ENCODE data around the gene DNAJB13. TPM values are rescaled to one million over a fixed set of nuclear protein-coding genes. Genes with fewer than 3 reads are reported as not detected.

Gene DNAJB13
- total RNA-seq, 4 donors from 2014 or later: not detected

DNA sequence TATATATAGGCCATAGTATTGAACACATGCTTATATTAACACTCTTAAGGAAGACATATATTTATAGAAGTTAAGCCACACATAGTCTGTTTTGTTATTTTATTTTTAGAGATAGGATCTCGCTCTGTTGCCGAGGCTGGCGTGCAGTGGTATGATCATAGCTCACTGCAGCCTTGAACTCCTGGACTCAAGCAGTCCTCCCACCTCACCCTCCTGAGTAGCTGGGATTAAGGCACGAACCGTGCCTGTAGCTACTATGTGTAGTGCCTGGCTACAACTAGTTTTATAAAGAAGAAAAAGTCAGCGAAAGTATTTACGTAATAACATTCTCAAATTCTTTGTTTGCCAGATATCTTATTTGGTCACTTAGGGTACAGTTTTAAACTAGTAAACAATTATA lies 37.4 kb downstream of the DNAJB13 start:
- no peak for ATAC-seq

DNA sequence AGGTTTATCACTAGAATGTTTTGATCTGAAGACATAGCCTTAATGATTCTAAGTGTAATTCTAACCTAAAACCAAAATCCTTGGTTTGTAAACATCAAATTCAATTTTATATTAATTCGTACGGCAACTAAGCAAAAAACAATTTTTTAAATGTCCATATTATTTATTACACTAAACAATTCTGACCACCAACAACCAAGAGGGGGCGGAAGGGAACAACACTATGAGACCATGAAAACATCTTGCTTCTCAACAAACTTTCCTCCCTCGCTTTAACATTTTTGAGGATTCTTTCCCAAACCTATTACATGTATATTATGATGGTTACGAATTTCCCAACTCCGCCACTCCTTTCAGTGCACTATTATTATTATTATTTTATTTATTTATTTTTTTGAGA lies 38.3 kb downstream of the DNAJB13 start:
- no peak overlapping the region for H3K27ac ChIP-seq
- H3K27me3 ChIP-seq: no peaks in the 10 kb centered on the region
- H3K9me3 ChIP-seq: no peaks in the 10 kb centered on the region
- WGBS, 2 donors (ENCODE audit: low coverage in 1 of 2): 89 to 97% methylated on average over 5 to 6 of the region's 6 CpGs
- TF ChIP-seq EP300 (IDR thresholded peaks at IDR 0.05): no peak
- TF ChIP-seq, protein P1, sequence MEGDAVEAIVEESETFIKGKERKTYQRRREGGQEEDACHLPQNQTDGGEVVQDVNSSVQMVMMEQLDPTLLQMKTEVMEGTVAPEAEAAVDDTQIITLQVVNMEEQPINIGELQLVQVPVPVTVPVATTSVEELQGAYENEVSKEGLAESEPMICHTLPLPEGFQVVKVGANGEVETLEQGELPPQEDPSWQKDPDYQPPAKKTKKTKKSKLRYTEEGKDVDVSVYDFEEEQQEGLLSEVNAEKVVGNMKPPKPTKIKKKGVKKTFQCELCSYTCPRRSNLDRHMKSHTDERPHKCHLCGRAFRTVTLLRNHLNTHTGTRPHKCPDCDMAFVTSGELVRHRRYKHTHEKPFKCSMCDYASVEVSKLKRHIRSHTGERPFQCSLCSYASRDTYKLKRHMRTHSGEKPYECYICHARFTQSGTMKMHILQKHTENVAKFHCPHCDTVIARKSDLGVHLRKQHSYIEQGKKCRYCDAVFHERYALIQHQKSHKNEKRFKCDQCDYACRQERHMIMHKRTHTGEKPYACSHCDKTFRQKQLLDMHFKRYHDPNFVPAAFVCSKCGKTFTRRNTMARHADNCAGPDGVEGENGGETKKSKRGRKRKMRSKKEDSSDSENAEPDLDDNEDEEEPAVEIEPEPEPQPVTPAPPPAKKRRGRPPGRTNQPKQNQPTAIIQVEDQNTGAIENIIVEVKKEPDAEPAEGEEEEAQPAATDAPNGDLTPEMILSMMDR (IDR thresholded peaks at IDR 0.05): no peak
- no peak for TF ChIP-seq POLR2A (IDR thresholded peaks at IDR 0.05)
- ATAC-seq: no peak
- H3K4me1 ChIP-seq: no peaks in the 10 kb centered on the region
- no peaks in the 10 kb centered on the region for H3K36me3 ChIP-seq
- H3K4me3 ChIP-seq: no peak overlapping the region

More for the DNA sequence above, 37.4 kb downstream of the DNAJB13 start:
- TF ChIP-seq, protein P1 (IDR thresholded peaks at IDR 0.05): no peak
- TF ChIP-seq POLR2AphosphoS5 (IDR thresholded peaks at IDR 0.05) (no peak), EP300 (IDR thresholded peaks at IDR 0.05) (no peak), POLR2A (IDR thresholded peaks at IDR 0.05) (no peak)
- H3K27me3 ChIP-seq: no peaks in the 10 kb centered on the region
- no peaks in the 10 kb centered on the region for H3K9me3 ChIP-seq
- H3K36me3 ChIP-seq: no peaks in the 10 kb centered on the region
- H3K4me3 ChIP-seq: no peak overlapping the region
- no peak overlapping the region for H3K27ac ChIP-seq
- WGBS, 2 donors (ENCODE audit: low coverage in 1 of 2): 88 to 92% methylated on average over 4 to 7 of the region's 7 CpGs
- H3K4me1 ChIP-seq: peaks cover 0 to 9% (median 0%) of the 10 kb centered on the region in 3 donors

DNA sequence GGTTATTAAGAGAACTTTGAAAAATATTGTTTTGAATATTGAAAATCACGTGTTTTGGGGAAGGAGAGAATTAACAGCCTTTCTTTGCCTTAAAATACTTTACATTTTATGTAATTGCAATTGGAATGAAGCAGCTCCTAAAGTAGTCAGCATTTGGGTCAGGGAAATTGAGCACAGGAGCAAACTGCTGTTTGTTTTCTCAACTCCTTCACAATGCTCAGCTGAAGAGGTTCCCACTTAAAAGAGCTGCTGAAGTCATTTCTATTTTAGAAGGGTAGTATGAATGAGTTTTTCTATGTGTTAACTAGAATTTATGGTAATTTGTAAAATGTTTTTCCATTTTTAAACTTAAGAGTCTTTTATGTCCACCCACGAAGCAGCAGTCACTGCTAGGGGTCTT lies 39.9 kb downstream of the DNAJB13 start:
- H3K27me3 ChIP-seq: no peaks in the 10 kb centered on the region
- no peak for ATAC-seq
- WGBS, 2 donors (ENCODE audit: low coverage in 1 of 2): 63 to 83% methylated on average over 2 of the region's 2 CpGs

DNA sequence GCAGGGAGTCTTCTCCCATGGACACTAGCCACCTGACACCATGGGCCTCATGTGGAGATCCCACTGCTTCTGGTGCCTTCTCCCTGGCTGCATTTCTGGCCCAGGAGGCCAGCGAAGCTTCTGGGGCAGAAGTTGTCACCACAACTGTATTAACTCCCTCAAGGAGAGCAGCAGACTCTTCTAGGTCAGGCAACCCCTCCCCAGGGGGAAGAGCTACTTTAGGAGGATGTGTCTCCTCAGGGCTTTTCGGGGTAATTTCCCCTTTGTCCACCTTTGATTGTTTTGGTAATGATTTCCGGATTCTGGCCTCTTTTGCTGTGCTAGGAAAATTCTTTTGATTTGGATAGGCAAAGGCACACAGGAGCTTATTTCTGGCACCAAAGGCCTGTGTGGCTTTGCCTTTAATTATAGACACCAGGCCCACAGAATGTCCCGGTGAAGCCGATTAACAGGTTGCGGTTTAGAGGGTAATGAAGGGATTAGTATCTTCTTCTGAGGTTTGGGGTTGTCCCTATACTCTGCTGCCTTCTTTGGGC lies 40.7 kb downstream of the DNAJB13 start:
- no peak for ATAC-seq
- H3K4me3 ChIP-seq: no peak overlapping the region
- no peaks in the 10 kb centered on the region for H3K4me1 ChIP-seq
- TF ChIP-seq POLR2A (IDR thresholded peaks at IDR 0.05): no peak
- TF ChIP-seq, protein P1 (IDR thresholded peaks at IDR 0.05): no peak
- no peak for TF ChIP-seq POLR2AphosphoS5 (IDR thresholded peaks at IDR 0.05)
- no peak for TF ChIP-seq EP300 (IDR thresholded peaks at IDR 0.05)
- H3K27me3 ChIP-seq: no peaks in the 10 kb centered on the region
- H3K27ac ChIP-seq: no peak overlapping the region
- H3K9me3 ChIP-seq: no peaks in the 10 kb centered on the region
- H3K36me3 ChIP-seq: no peaks in the 10 kb centered on the region
- 93 to 100% methylated on average over 1 to 3 of the region's 6 CpGs for WGBS, 2 donors (ENCODE audit: low coverage in 1 of 2)

More for the DNA sequence above, 39.9 kb downstream of the DNAJB13 start:
- Histone ChIP-seq H3K9me3 (no peaks in the 10 kb centered on the region), H3K27ac (no peak overlapping the region), H3K4me1 (no peaks in the 10 kb centered on the region), H3K4me3 (no peak overlapping the region), H3K36me3 (no peaks in the 10 kb centered on the region)
- TF ChIP-seq EP300 (IDR thresholded peaks at IDR 0.05) (no peak), POLR2AphosphoS5 (IDR thresholded peaks at IDR 0.05) (no peak), POLR2A (IDR thresholded peaks at IDR 0.05) (no peak)
- TF ChIP-seq, protein P1 (IDR thresholded peaks at IDR 0.05): no peak

DNA sequence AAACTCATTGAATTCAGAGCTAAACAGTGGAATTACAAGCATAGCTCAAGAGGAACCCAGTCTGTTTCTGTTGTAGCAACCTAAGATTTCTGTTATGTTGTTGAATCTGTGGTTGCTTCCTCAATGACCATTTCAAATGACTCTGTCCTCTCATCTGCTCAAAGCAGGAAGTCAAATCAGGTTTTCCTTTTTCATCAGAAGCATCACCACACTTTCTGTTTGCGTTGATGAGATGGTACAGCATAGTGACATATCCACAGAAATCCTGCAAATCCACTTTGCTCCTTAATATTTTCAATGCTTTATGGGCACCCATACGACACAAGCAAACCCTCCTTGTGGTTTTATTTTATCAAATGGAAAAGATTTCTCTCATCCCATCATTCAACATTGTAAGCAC lies 44.4 kb downstream of the DNAJB13 start:
- ATAC-seq: peak; percentile 50
- Histone ChIP-seq H3K9me3 (no peaks in the 10 kb centered on the region), H3K27me3 (no peaks in the 10 kb centered on the region), H3K27ac (no peak overlapping the region), H3K4me1 (no peaks in the 10 kb centered on the region), H3K4me3 (no peak overlapping the region), H3K36me3 (peaks cover 0 to 5% of the 10 kb centered on the region in 2 donors)
- 76 to 90% methylated on average over 2 of the region's 2 CpGs for WGBS, 2 donors (ENCODE audit: low coverage in 1 of 2)
- TF ChIP-seq EP300 (IDR thresholded peaks at IDR 0.05): no peak
- TF ChIP-seq POLR2A (IDR thresholded peaks at IDR 0.05): no peak
- no peak for TF ChIP-seq POLR2AphosphoS5 (IDR thresholded peaks at IDR 0.05)
- TF ChIP-seq, protein P1 (IDR thresholded peaks at IDR 0.05): no peak

All from gastroesophageal sphincter (tissue), 4 donors.